ENCODE data around the gene RPS6KA1.

The RPS6KA1 gene

GRCh38 chr1:26553942-26554682, 24.6 kb downstream of the RPS6KA1 start:
- peaks cover 4% of the 10 kb centered on the region for H3K36me3 Mint-ChIP-seq (ENCODE audit: low read depth)
- no peaks in the 10 kb centered on the region for H3K27me3 Mint-ChIP-seq (ENCODE audit: low read depth)
- H3K4me3 Mint-ChIP-seq, result no peak overlapping the region

GRCh38 chr1:26554781-26555180, 25.2 kb downstream of the RPS6KA1 start:
- Mint-ChIP-seq H3K4me1 (no peaks in the 10 kb centered on the region), H3K27me3 (ENCODE audit: low read depth) (no peaks in the 10 kb centered on the region), H3K36me3 (ENCODE audit: low read depth) (peaks cover 4% of the 10 kb centered on the region), H3K27ac (no peak overlapping the region), H3K9me3 (no peaks in the 10 kb centered on the region), H3K4me3 (no peak overlapping the region)
- no peak for TF ChIP-seq CTCF (IDR thresholded peaks at IDR 0.05; ENCODE audit: unreplicated experiment in 3 of 3)

More at GRCh38 chr1:26553942-26554682, 24.6 kb downstream of the RPS6KA1 start:
- H3K27ac Mint-ChIP-seq, result no peak overlapping the region
- H3K4me1 Mint-ChIP-seq, result no peaks in the 10 kb centered on the region
- H3K9me3 Mint-ChIP-seq, result no peaks in the 10 kb centered on the region
- no peak for TF ChIP-seq CTCF (IDR thresholded peaks at IDR 0.05; ENCODE audit: unreplicated experiment in 3 of 3)

- Mint-ChIP-seq H3K27ac (no peak overlapping the region), H3K27me3 (ENCODE audit: low read depth) (no peaks in the 10 kb centered on the region), H3K4me3 (no peak overlapping the region), H3K9me3 (no peaks in the 10 kb centered on the region), H3K4me1 (no peaks in the 10 kb centered on the region), H3K36me3 (ENCODE audit: low read depth) (peaks cover 4% of the 10 kb centered on the region)
- TF ChIP-seq CTCF (IDR thresholded peaks at IDR 0.05; ENCODE audit: unreplicated experiment in 3 of 3), result no peak
These were observed 26.0 kb downstream of the RPS6KA1 start for GRCh38 chr1:26555550-26555981.

GRCh38 chr1:26556111-26556510, 26.6 kb downstream of the RPS6KA1 start:
- peaks cover 4% of the 10 kb centered on the region for H3K36me3 Mint-ChIP-seq (ENCODE audit: low read depth)
- no peak overlapping the region for H3K4me3 Mint-ChIP-seq
- H3K27ac Mint-ChIP-seq, result no peak overlapping the region
- H3K27me3 Mint-ChIP-seq (ENCODE audit: low read depth), result no peaks in the 10 kb centered on the region
- no peaks in the 10 kb centered on the region for H3K4me1 Mint-ChIP-seq
- H3K9me3 Mint-ChIP-seq, result no peaks in the 10 kb centered on the region
- no peak for TF ChIP-seq CTCF (IDR thresholded peaks at IDR 0.05; ENCODE audit: unreplicated experiment in 3 of 3)

- no peak overlapping the region for H3K4me3 Mint-ChIP-seq
- TF ChIP-seq CTCF (IDR thresholded peaks at IDR 0.05; ENCODE audit: unreplicated experiment in 3 of 3), result no peak
- H3K4me1 Mint-ChIP-seq, result no peaks in the 10 kb centered on the region
- H3K27ac Mint-ChIP-seq, result no peak overlapping the region
- H3K27me3 Mint-ChIP-seq (ENCODE audit: low read depth), result no peaks in the 10 kb centered on the region
- H3K36me3 Mint-ChIP-seq (ENCODE audit: low read depth), result peaks cover 9% of the 10 kb centered on the region
- H3K9me3 Mint-ChIP-seq, result no peaks in the 10 kb centered on the region
These were observed 27.4 kb downstream of the RPS6KA1 start for GRCh38 chr1:26557008-26557407.

GRCh38 chr1:26558685-26559048, 29.1 kb downstream of the RPS6KA1 start:
- H3K27ac Mint-ChIP-seq, result no peak overlapping the region
- no peaks in the 10 kb centered on the region for H3K27me3 Mint-ChIP-seq (ENCODE audit: low read depth)
- no peaks in the 10 kb centered on the region for H3K4me1 Mint-ChIP-seq
- no peaks in the 10 kb centered on the region for H3K9me3 Mint-ChIP-seq
- H3K36me3 Mint-ChIP-seq (ENCODE audit: low read depth), result peaks cover 13% of the 10 kb centered on the region
- TF ChIP-seq CTCF (IDR thresholded peaks at IDR 0.05; ENCODE audit: unreplicated experiment in 3 of 3), result no peak
- H3K4me3 Mint-ChIP-seq, result no peak overlapping the region
